Ramos (cell line): Measurements from ENCODE around the gene ADARB1.

ENCODE experiments used
- in situ Hi-C: fragments of 300-500 bp; cut with MboI; formaldehyde crosslinking; loops from one replicate; pipeline ENCODE4 v1.14.3; 2022; ENCODE audit warnings: low sequenced_read_pairs; ENCODE audit not compliant: unreplicated experiment

Gene ADARB1

DNA sequence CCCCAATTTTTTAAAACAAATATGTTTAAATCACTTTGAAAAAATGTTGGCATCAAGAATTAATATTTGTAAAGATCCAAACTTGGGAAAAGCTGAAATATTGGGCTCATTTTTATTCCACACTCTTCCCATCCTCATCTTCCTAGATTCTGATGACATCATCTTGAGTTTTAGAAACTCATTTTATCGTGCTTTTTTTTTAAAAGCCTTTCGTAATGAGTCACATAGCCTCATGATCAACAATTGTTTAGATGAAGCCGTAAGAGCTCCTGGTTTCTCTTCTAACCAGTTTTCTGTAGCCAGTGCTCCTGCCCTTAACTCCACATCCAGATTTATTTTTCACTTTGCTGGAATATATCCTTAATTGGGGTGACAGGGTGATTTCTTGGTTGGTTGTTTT, 134.7 kb downstream of the ADARB1 start:
- in situ Hi-C loops = no loop called here

DNA sequence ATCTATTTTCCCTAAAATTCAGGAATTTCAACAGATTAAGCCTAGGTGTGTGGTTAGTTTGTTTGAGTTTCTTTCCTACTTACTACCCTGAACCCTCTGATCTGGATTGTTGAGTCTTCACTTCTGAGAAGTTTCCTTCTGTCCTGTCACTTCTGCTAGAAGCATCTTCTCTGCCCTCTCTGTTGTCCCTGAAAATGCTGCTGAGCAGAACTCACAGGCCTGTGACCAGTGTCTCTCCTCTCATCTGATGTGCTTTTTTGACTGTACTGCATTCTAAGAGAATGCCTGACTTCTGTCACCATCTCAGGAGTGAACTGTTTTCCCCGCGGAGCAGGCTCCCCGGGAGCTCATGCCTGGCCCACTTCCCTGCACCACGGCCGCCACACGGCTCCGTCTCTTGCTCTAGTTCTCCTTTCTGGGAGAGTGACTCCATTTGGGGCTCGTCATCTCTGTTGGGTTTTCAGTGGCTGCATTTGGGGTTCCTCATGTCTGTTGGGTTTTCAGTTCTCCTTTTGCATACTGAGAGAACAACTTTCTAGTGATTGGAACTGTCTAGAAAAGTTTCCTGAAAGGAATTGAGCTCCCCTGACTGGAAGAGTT, 135.4 kb downstream of the ADARB1 start:
- in situ Hi-C loops = no loop called here

DNA sequence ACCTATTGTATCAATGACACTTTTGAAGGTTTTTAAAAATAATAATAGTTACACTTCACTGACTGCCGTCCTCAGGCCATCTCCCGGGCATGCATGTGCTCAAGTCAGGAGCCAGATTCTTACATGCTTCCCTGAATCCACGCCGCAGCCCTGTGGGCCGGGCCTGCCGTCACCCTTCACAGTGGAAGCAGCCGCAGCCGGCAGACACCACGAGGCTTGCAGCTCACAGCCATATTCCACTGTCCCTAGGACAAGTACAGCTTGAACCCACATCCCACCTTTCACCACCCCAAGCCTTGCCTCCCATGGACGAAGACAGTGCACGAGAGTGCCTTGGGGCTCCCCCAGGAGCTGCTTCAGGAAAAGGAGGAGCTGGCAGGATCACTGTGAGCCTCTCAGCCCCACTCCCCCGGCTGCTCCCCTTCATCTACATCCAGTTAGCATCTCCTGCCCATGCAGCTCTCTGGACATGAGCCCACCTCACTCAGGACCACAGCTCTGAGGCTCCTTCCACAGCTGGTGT, 136.1 kb downstream of the ADARB1 start:
- in situ Hi-C loops = no loop called here

DNA sequence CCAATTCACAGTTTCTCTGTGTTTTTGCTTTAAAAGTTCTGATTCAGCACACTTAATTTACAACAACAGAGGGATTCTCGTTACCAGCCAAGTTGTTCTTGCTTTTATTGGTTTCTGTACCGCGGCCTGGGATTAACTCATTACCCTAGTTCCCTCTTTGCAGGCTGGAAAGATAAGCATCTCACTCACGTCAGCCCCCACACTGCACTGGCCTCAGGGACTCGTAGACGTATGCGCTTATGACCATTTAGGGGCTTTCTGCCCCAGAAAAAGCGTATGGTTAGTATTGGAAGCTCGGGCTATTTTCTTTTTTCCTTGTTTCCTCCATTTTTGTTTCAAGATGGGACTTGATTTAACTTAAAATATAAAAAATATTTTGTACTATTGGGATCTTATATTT, 137.3 kb downstream of the ADARB1 start:
- in situ Hi-C loops = no loop called here

DNA sequence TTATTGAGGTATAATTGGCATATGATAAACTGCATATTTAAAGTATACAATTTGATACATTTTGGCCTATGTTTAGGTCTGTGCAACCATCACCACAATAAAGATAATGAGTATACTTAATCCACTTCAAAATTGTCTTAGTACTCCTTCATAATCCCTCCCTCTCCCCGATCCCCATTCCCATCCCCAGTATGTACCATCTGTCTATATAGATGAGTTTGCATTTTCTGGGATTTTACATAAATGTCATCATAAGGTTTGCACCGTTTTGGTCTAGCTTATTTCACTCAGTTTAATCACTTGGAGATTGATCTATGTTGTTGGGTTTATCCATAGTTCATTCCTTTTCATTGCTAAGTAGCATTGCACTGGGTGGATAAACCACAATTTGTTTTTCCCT, 139.0 kb downstream of the ADARB1 start:
- in situ Hi-C loops = no loop called here

DNA sequence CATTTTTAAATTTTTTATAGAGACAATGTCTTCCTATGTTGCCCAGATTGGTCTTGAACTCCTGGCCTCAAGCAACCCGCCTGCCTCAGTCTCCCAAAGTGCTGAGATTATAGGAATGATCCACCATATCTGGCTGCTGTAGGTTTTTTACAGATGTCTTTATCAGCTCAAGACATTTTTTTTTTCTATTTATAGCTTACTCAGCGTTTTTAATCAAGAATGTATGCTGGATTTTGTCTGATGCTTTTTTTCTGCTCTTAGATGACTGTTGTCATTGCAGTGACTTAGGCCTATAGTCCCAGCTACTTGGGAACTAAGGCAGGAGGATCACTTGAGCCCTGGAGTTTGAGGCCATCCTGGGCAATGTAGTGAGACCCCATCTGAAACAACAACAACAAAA, 140.8 kb downstream of the ADARB1 start:
- in situ Hi-C loops = no loop called here

DNA sequence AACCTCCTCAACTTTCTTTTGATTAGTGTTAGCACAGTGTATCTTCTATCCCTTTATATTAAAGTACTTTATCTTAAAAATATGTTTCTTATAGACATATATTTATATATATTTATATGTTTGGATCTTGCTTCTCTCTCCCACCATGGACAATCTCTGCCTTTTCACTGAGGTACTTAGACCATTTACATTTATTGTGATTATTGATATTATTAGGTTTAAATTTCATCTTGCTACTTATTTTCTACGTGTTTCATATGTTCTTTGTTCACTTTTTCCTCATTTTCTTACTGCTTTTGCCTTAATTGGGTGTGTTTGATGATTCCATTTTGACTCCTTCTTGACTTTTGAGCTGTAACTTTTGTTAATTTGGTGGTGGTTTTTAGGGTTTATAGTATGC, 142.6 kb downstream of the ADARB1 start:
- in situ Hi-C loops = no loop called here

DNA sequence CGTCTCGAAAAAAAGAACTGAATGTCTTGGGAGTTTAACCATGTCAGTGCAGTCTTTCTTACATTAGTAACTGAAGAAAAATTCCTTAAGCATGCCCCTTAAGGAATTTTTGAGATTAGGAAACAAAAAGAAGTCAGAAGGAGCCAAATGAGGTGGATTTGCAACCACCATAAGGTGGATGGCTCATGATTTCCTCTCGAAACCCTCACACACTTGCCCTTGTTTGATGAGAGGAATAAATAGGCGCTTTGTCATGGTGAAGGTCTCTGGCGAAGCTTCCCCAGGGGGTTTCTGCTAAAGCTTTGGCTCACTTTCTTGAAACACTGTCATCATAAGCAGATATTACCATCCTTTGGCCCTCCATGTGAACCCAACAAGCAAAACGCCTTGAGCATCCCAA, 145.1 kb downstream of the ADARB1 start:
- in situ Hi-C loops = no loop called here

DNA sequence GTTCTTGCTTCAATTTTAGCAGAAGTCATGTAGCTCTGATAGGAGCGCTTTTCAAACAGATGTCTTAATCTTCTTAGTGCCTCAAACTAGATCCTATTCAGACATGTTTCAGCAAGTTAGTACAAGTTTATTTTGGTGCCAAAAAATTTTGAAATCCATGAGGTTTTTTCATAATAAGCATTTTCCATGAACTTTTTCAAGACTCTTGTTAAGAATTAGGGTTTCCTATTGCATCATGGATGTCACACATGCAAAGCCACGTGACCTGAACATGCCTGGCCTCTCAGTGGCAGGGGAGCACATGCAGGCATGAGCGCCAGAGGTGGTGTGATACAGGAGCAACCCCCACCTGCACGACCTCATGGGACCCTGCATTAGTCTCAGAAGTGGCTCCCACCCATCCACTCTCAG, 145.7 kb downstream of the ADARB1 start:
- in situ Hi-C loops = no loop called here

DNA sequence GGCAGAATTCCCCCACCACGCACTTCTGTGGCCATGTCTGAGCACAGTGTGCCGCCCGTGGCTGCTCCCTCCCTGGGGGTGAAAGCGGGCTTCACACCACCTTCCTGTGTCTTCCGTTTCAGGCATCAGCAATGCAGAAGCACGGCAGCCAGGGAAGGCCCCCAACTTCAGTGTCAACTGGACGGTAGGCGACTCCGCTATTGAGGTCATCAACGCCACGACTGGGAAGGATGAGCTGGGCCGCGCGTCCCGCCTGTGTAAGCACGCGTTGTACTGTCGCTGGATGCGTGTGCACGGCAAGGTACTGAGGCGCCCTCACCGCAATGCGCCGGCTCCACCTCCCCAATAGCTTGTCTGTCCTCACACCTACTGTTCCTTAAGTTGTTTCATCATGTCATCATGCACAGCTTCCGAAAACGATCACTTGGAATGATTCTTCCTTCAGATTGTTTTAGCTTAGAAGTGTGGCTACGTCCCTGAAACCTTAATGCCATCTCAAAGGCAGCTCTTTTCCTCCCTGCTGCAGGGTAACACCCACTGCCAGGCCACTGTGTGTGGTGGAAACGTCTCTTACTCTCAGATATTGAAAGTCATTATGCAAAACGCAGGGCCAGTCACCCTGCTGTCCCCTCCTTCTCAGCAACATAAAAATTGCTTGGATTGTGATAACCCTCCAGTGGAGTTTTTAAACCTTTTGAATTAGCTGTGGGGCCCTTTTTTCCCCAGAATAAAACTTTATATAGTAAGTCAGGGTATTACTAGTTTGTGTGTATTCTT, 146.5 kb downstream of the ADARB1 start:
- in situ Hi-C loops = no loop called here

DNA sequence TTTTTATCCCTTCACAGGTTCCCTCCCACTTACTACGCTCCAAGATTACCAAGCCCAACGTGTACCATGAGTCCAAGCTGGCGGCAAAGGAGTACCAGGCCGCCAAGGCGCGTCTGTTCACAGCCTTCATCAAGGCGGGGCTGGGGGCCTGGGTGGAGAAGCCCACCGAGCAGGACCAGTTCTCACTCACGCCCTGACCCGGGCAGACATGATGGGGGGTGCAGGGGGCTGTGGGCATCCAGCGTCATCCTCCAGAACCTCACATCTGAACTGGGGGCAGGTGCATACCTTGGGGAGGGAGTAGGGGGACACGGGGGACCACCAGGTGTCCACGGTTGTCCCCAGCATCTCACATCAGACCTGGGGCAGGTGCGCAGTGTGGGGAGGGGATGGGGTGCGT, 147.6 kb downstream of the ADARB1 start:
- in situ Hi-C loops = no loop called here

DNA sequence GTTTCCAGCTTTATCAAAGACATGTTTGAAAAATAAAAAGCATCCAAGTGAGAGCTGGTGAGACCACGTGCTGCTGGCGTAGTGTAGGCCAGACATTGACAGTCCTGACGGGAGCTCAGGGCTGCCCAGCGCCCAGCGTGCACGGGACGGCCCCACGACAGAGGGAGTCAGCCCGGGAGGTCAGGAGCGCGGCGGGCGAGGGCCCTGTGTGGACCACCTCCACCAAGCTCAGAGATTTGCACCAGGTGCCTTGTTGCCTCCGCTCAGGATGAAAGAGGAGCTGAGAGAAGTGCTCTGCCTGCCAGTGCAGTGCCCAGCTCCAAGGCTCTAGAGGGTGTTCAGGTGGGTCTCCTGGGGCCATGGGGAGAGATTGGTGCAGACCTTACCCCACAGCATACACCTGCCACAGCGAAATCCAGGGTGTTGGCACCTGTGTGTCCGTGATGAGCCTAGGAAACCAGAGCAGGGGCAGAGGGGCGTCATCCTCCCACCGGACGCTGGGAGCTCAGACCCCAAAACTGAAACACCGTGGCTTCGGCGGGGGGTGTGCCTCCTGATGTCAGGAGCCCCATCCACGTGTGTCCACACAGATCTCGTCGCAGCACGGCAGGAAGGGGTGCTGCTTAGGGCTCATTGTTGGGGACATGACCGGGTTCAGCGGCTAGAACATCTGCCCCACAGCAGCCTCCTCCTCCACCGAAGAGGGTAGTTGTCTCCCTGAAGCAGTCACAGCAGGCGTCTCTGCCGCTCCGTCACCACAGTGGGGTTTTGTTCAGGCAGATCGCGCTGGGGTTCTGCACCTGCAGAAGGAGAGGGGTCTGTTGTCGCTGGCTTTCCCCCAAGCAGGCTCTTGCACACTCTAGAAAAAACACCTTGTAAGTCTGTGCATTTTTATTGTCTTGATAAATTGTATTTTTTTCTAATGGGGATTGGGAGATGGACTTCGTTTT, 149.1 kb downstream of the ADARB1 start:
- in situ Hi-C loops = no loop called here

DNA sequence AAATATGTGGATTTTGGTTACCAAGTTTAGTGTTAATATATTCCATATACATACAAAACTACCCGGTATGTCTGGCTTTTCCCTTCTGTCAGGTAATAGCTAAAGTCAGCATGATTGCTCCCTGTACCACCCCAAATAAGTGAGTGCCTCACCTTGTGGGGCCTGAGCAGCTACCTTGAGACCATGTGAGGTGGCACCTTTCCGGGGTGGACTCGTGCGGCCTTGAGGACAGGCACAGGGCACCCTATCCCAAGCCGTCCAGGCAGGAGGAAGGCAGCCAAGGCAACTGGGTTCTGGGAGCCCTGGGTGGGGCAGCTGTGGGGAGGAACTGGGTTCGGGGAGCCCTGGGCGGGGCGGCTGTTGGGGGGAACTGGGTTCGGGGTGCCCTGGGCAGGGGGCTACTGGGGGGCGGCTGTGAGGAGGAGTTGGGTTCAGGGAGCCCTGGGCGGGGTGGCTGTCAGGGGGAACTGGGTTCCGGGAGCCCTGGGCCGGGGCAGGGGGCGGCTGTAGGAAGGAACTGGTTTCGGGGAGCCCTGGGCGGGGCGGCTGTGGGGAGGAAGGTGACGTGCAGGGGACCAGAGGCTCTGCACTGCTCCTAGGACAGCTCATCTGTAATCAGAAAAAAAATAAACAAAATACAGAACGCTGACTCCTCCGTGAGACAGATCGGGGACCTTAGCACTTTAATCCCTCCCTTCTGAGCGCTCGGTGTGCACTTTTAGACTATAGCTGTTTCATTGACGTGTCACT, 150.0 kb downstream of the ADARB1 start:
- in situ Hi-C loops = no loop called here

DNA sequence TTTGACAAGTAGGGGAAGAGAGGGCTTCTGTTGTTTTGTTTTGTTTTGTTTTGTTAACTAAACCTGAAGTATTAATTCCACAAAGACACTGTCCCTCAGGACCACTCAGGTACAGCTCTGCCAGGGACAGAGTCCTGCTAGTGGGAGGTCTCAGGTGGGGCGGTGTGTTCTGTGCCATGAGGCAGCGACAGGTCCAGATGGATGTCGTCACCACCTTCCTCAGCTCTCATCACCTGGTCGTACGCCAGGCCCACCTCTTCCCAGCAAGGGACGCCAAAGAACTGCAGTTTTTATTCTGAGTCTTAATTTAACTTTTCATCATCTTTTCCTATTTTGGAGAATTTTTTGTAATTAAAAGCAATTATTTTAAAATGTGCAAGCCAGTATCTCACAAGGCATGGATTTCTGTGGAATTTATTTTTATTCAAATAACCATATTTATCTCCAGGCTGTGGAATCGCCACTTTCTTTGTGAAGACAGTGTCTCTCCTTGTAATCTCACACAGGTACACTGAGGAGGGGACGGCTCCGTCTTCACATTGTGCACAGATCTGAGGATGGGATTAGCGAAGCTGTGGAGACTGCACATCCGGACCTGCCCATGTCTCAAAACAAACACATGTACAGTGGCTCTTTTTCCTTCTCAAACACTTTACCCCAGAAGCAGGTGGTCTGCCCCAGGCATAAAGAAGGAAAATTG, 150.8 kb downstream of the ADARB1 start:
- in situ Hi-C loops = no loop called here

DNA sequence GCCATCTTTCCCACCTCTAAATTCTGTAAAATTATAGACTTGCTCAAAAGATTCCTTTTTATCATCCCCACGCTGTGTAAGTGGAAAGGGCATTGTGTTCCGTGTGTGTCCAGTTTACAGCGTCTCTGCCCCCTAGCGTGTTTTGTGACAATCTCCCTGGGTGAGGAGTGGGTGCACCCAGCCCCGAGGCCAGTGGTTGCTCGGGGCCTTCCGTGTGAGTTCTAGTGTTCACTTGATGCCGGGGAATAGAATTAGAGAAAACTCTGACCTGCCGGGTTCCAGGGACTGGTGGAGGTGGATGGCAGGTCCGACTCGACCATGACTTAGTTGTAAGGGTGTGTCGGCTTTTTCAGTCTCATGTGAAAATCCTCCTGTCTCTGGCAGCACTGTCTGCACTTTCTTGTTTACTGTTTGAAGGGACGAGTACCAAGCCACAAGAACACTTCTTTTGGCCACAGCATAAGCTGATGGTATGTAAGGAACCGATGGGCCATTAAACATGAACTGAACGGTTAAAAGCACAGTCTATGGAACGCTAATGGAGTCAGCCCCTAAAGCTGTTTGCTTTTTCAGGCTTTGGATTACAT, 151.5 kb downstream of the ADARB1 start:
- in situ Hi-C loops = no loop called here

DNA sequence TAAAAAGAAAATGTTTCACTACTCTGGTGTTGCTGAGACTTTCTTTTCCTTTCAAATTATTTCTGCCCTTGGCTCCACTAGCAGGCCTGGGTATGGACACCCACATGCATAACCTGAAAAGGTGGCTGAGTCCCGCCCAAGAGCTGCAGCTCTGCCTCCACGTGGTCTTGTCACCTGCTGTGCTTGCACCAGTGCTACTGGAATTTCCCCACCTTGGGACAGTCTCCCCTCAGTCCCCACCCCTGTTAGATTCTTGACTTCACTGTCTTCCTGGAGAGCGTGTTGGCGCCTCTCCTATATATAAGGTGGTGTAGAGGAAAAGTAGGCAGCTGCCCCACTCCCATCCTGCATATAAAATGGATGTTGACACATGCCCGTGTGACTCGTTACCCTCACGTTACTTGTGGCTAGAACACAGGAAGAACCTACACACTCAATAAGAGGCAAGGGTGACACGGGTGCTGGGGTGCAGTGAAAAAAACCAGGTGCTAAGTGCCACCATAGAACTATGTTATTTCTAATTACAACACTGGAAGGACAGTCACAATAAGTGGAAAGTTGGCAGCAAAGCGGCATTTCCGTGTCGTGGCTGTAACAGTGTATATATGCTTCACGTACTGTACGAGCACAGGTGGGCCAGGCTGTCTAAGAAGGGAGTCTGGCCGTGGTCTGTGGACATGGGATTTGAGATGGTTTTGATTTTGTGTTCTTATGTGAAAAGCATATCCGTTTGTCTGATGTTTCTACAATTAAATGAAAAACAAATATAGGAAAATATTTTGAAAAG, 152.4 kb downstream of the ADARB1 start:
- in situ Hi-C loops = no loop called here

DNA sequence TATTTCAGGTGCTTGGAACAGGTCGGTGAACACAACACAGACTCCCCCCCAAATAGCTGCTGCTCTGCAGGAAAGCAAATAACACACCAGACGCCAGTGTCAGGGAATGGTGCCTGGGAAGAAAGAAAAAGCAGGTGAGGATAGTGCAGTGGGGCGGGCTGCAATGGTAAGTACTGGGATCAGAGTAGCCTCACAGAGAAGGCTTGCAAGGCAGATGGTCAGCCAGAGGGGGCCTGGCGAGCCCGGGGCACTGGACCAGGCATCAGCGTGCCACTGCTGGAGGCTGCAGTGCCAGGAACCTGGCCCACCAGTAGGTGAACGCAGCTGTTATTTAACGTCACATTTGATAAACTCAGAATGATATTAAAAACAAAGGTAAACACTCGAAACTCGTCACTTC, 153.4 kb downstream of the ADARB1 start:
- in situ Hi-C loops = no loop called here

DNA sequence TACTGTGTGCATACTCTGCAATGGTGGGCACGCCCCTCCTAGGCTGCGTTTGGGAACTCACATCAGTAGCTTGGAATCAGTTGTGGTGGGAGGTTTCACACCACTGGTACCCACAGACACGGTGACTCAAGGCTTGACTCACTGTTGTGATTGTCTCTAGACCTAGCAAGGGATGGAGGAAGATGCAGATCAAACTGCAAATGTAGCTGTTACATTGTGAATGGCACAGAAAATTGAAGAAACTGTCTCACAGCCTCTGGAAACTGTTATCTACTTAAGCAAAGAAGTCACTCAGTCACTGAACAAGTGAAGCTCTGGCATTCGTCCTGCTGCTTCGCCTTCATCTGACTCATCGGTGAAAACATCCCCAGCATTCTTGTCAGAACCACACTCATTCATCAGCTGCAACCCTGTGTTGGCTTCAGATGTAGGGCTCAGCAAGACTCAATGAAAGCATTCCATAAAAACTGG, 153.8 kb downstream of the ADARB1 start:
- in situ Hi-C loops = no loop called here
